PC-9 (cell line): Measurements from ENCODE around the gene MSANTD1.

Experiments
- EZH2 ChIP-seq: fragments of 200-600 bp; sonication (generic); IDR thresholded peaks from 2 replicates; pipeline ENCODE4 v1.8.0; 2017; ENCODE audit warnings: antibody characterized with exemption, low read depth
- TF ChIP-seq, protein P1 (sequence below): fragments of 200-600 bp; sonication (generic); conservative IDR thresholded peaks from 2 replicates; pipeline ENCODE4 v1.6.1; 2017; ENCODE audit warnings: mixed run types, antibody characterized with exemption, mild to moderate bottlenecking, moderate library complexity

DNA sequence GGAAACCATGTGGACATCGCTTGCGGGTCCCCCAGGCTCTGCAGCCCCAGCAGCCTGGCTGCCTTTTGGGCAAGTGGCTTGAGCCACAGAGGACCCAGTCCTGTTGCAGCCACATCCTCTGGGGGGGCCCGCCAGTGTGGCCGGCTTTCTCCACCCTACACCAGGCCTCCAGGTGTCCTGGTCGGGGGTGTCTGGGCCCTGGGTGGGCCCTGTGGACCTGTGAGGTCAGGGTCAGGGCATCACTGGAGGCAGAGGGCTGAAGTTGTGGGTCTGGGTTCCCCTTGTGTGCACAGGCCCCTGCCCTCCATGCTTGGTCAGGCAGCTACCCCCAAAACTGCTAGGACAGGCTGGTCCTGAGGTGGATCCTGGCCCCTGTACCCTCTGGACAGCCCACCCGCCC lies 3.3 kb upstream of the MSANTD1 start:
- TF ChIP-seq, protein P1, sequence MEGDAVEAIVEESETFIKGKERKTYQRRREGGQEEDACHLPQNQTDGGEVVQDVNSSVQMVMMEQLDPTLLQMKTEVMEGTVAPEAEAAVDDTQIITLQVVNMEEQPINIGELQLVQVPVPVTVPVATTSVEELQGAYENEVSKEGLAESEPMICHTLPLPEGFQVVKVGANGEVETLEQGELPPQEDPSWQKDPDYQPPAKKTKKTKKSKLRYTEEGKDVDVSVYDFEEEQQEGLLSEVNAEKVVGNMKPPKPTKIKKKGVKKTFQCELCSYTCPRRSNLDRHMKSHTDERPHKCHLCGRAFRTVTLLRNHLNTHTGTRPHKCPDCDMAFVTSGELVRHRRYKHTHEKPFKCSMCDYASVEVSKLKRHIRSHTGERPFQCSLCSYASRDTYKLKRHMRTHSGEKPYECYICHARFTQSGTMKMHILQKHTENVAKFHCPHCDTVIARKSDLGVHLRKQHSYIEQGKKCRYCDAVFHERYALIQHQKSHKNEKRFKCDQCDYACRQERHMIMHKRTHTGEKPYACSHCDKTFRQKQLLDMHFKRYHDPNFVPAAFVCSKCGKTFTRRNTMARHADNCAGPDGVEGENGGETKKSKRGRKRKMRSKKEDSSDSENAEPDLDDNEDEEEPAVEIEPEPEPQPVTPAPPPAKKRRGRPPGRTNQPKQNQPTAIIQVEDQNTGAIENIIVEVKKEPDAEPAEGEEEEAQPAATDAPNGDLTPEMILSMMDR = no peak
- no peak for TF ChIP-seq EZH2
